ENCODE measurements around the gene PRRC1.
"Not testable (repeated sequence)": the region's sequence is repeated elsewhere in the genome, so short reads cannot be mapped to it uniquely, and the experiment has no call there.

PRRC1 gene

DNA sequence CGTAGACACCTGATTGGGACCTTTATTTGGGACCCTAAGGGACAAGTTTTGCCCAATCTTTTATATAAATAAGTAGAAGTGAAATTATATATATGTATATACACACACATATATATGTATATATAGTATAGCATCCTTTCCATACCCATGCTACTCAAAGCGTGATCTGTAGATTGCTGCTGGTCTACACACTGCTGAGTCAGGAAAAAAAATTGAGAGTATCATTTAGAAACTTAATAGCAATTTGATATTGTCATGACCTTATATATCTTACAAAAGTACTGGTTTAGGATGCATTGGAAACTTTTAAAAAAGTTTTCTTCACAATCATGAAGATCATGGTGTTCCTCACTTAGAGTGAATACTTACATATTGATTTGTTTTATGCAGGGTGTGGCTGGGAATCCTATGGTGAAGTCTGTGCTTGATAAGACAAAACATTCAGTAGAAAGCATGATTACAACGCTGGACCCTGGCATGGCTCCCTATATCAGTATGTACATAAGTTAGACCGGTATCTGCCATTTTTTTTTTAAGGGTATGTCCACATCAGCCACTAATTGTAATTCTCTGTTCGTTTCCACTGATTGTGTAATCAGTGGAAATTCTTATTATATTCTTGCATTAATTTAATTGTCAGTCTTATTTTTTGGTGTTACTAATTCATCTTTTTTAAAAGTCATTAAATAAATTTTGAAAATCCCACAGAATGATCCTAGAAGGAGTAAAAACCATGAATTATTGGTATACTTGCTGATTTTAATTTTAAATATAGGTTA lies 12.7 kb downstream of the PRRC1 start:
- no peak for DNase-seq
- in situ Hi-C loops (cut with HindIII; ENCODE audit: low pct_ligation_motif_present, low pct_unique_long_range_greater_than_20kb, low sequenced_read_pairs) = no loop called here

DNA sequence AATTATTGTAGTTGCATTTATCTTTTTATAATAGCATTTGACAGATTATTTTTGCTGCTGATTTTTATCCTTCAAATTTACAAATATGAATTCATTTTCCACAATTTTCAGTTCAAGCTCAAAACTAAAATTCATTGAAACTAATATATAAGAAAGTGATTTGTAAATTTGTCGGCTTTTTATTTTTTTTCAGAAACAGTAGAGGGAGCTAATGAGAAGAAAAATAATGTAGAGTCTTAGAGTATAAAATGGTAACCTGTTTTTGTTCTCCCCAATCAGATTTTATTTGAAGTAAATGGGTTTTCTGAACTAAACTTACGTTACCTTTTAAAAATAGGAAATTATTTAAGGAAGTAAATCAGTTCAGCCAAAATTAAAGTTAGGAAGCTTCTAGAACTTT lies 19.2 kb downstream of the PRRC1 start:
- DNase-seq = peak; percentile 37
- in situ Hi-C loops (cut with HindIII; ENCODE audit: low pct_ligation_motif_present, low pct_unique_long_range_greater_than_20kb, low sequenced_read_pairs) = no loop called here

- in situ Hi-C loops (cut with HindIII; ENCODE audit: low pct_ligation_motif_present, low pct_unique_long_range_greater_than_20kb, low sequenced_read_pairs); DNase-seq: not testable (repeated sequence)
Observed at GRCh38 chr5:127540553-127540952, 23.1 kb downstream of the PRRC1 start.

DNA sequence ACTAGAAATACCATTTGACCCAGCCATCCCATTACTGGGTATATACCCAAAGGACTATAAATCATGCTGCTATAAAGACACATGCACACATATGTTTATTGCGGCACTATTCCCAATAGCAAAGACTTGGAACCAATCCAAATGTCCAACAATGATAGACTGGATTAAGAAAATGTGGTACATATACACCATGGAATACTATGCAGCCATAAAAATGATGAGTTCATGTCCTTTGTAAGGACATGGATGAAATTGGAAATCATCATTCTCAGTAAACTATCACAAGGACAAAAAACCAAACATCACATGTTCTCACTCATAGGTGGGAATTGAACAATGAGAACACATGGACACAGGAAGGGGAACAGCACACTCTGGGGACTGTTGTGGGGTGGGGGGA lies 27.8 kb downstream of the PRRC1 start:
- DNase-seq; in situ Hi-C loops (cut with HindIII; ENCODE audit: low pct_ligation_motif_present, low pct_unique_long_range_greater_than_20kb, low sequenced_read_pairs): not testable (repeated sequence)

DNA sequence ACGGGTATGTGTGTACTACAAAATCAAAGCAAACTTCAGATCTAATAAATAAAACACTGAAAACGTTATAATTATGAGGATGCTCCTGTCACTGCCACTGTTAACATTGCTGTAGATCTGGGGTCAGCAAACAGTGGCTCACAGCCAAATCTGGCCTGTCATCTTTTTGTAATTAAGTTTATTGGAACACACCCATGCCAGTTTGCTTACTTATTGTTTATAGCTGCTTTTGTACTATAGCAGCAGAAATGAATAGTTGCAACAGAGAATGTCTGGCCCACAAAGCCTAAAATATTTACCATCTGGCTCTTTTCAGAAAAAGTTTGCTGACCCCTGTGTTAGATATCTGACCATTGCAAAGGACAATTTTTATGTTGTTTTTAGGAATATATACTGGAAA lies 32.1 kb downstream of the PRRC1 start:
- in situ Hi-C loops (cut with HindIII; ENCODE audit: low pct_ligation_motif_present, low pct_unique_long_range_greater_than_20kb, low sequenced_read_pairs) = no loop called here
- no peak for DNase-seq

GRCh38 chr5:127550652-127551409 lies 33.4 kb downstream of the PRRC1 start:
- no peak for DNase-seq
- in situ Hi-C loops (cut with HindIII; ENCODE audit: low pct_ligation_motif_present, low pct_unique_long_range_greater_than_20kb, low sequenced_read_pairs) = no loop called here

DNA sequence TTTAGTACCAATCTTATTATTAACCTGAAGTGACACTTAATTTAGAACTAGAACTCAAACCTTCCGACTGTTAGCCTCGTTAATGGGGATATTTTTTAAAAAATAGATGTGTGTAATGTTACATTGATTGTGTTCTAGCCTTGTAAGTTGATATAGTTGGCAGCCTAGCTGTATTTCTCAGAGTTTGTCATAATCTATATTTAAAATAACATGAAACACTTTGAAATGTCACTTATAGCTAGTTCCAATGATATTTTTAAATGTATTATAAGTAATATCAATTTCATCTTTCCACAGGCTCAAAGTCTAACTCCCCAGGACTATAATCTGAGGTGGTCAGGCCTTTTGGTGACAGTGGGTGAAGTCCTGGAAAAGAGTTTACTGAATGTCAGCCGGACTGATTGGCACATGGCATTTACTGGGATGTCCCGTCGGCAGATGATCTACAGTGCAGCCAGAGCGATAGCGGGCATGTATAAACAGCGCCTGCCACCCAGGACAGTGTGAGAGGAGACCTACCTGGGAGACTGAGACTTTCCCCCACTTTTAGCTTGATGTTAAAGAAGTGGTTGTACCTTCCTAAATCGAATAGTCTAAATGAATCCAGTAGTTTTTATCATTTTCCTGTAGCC lies 34.1 kb downstream of the PRRC1 start:
- no peak for DNase-seq
- in situ Hi-C loops (cut with HindIII; ENCODE audit: low pct_ligation_motif_present, low pct_unique_long_range_greater_than_20kb, low sequenced_read_pairs) = no loop called here

GRCh38 chr5:127555826-127556225 lies 38.4 kb downstream of the PRRC1 start:
- in situ Hi-C loops (cut with HindIII; ENCODE audit: low pct_ligation_motif_present, low pct_unique_long_range_greater_than_20kb, low sequenced_read_pairs) = no loop called here

GRCh38 chr5:127556609-127557334 lies 39.3 kb downstream of the PRRC1 start:
- no peak for DNase-seq
- in situ Hi-C loops (cut with HindIII; ENCODE audit: low pct_ligation_motif_present, low pct_unique_long_range_greater_than_20kb, low sequenced_read_pairs) = no loop called here

More at GRCh38 chr5:127555826-127556225, 38.4 kb downstream of the PRRC1 start:
- no peak for DNase-seq

GRCh38 chr5:127558273-127558672 lies 40.8 kb downstream of the PRRC1 start:
- DNase-seq = no peak
- in situ Hi-C loops (cut with HindIII; ENCODE audit: low pct_ligation_motif_present, low pct_unique_long_range_greater_than_20kb, low sequenced_read_pairs) = no loop called here

- DNase-seq = peak; percentile 74
- in situ Hi-C loops (cut with HindIII; ENCODE audit: low pct_ligation_motif_present, low pct_unique_long_range_greater_than_20kb, low sequenced_read_pairs) = no loop called here
Observed at GRCh38 chr5:127561254-127561653, 43.8 kb downstream of the PRRC1 start.

GRCh38 chr5:127562252-127562651 lies 44.8 kb downstream of the PRRC1 start:
- in situ Hi-C loops (cut with HindIII; ENCODE audit: low pct_ligation_motif_present, low pct_unique_long_range_greater_than_20kb, low sequenced_read_pairs) = no loop called here
- DNase-seq = peak; percentile 16

DNA sequence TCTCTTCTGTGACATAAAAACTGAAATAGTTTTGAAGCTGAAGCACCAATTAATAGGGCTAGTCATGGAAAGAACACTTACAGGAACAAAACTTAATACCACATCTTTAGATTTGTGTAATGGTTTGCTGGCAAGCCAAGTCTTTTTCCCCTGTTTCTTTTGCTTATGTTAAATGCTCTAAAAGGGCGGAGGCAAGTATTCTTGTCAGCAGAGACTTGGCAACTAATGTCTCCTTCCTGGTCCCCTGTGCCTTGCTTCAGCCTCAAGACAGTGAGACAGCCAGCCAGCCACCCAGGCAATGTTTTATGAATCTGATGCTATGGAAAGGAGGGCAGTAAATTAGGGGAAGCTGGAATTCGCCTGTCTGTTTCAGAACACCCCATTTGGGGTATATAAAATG lies 45.7 kb downstream of the PRRC1 start:
- in situ Hi-C loops (cut with HindIII; ENCODE audit: low pct_ligation_motif_present, low pct_unique_long_range_greater_than_20kb, low sequenced_read_pairs) = no loop called here
- DNase-seq = no peak

DNA sequence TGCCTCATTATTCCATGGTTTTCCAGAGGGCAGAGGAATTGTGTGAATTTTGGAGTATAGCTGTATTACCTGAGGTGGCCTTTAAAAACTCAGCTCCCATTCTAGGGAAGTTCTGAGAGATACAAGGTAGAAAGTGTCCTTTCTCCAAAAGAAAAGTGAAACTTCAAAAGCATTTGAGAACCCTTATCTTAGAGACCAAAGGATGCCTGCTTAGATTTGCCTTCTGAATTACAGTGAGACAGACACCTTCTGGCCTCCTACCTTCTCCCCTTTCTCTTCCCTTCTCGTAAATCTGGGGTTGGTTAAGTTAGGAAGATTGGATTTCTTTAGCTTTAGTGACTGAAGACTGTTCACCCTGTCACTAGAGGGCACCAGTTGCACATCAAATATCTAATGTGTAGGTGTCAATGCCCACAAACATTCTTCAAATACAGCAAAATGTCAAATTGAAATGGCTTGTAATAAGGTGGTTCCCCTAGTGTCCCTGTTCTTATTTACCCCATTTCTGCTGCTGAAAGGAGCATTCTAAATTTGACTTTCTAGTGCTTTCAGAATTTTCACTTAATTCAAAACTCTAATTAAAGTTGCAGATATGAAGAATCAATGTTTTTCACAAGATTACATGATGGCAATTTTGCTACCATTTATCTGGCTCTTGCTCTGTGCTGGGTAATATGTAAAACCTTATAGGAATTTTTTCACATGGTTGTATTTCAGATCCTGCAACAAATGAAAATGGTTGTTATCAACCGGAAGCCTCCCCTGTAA lies 46.7 kb downstream of the PRRC1 start:
- DNase-seq = peak; percentile 66
- in situ Hi-C loops (cut with HindIII; ENCODE audit: low pct_ligation_motif_present, low pct_unique_long_range_greater_than_20kb, low sequenced_read_pairs) = no loop called here

- in situ Hi-C loops (cut with HindIII; ENCODE audit: low pct_ligation_motif_present, low pct_unique_long_range_greater_than_20kb, low sequenced_read_pairs) = no loop called here
- DNase-seq = no peak
Observed at GRCh38 chr5:127565586-127566270, 48.3 kb downstream of the PRRC1 start.

- in situ Hi-C loops (cut with HindIII; ENCODE audit: low pct_ligation_motif_present, low pct_unique_long_range_greater_than_20kb, low sequenced_read_pairs) = no loop called here
- no peak for DNase-seq
Observed at GRCh38 chr5:127567026-127567768, 49.8 kb downstream of the PRRC1 start.

DNA sequence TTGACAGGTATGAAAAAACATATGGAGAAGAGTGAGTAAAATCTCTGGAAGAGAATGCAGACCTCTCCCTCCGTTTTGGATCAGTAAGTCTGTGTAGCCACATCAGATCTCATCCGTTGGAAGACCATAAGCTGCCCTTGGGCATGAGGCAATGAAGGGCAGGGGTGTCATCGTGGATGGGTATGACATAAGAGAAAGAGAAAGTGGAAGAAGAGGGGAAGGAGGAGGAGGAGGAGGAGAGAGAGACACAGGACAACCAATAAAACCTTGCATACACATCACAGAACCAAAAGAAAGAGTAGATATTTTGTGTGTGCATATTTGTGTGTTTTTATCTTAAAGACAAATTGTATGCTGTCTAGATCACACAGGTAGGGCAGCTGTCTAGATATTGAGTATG lies 50.7 kb downstream of the PRRC1 start:
- DNase-seq = no peak
- in situ Hi-C loops (cut with HindIII; ENCODE audit: low pct_ligation_motif_present, low pct_unique_long_range_greater_than_20kb, low sequenced_read_pairs) = no loop called here
